ENCODE results near the gene GPATCH8. TPM values are rescaled to one million over a fixed set of nuclear protein-coding genes. Genes with fewer than 3 reads are reported as not detected.
A peak's percentile ranks its signal among the peaks of the same experiment; 100 is the strongest.

GPATCH8 gene
- total RNA-seq, 2 donors from 2014 or later = 30.3 to 33.9 TPM

DNA sequence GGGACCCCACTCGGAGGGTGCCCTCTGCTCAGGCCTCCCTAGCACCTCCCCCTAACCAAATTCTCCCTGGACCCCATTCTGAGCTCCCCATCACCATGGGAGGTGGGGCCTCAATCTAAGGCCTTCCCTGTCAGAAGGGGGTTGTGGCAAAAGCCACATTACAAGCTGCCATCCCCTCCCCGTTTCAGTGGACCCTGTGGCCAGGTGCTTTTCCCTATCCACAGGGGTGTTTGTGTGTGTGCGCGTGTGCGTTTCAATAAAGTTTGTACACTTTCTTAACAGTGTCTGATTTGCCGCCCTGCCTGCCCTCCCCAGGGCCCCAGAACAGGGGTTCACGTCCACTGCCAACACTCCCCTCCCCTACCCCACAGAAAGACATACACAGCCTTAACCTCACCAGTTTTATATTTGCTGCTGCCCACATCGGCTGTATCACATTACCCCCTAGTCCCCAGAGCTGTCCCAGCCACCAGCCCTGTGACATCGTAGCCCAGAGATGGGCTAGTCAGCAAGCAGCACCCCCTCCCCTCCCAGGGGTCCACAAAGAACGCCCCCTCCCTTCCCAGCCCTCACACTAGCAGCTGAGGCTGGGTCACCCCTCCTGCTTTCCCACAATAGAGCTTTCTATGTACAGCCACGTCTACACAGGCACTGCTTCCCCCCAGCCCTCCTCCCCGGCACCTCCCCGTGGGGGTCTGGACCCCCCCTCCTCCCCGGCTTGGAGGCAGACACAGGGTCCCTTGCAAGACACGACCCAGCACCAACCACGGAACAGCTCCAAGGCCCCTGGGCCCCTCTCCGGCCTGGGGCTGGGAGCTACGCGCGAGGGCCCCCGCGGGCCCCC is 150.2 kb downstream of the GPATCH8 start:
- intact Hi-C loops (cut with DNase I) = no loop called here
- DNase-seq = no peak
- Histone ChIP-seq H3K9ac (ENCODE audit: low read depth in 2 of 2, low read length in 2 of 2) (no peak overlapping the region), H3K4me3 (peak overlapping the region; percentile 35), H3K36me3 (peaks cover 5% of the 10 kb centered on the region), H3K9me3 (no peaks in the 10 kb centered on the region), H3K27me3 (no peaks in the 10 kb centered on the region), H3K4me1 (no peaks in the 10 kb centered on the region), H3K27ac (no peak overlapping the region)
- no peak for TF ChIP-seq CTCF (IDR thresholded peaks at IDR 0.05)

- Histone ChIP-seq H3K9ac (ENCODE audit: low read depth in 2 of 2, low read length in 2 of 2) (no peak overlapping the region), H3K27ac (no peak overlapping the region), H3K4me1 (no peaks in the 10 kb centered on the region), H3K27me3 (no peaks in the 10 kb centered on the region), H3K9me3 (no peaks in the 10 kb centered on the region), H3K36me3 (peaks cover 5% of the 10 kb centered on the region), H3K4me3 (no peak overlapping the region)
- TF ChIP-seq CTCF (IDR thresholded peaks at IDR 0.05) = no peak
- DNase-seq = no peak
- intact Hi-C loops (cut with DNase I) = no loop called here
Observed at GRCh38 chr17:44351961-44352827, 151.0 kb downstream of the GPATCH8 start.

GRCh38 chr17:44351464-44351863 is 151.7 kb downstream of the GPATCH8 start:
- peaks cover under 1% of the 10 kb centered on the region for H3K4me1 ChIP-seq
- H3K27ac ChIP-seq = no peak overlapping the region
- no peak for TF ChIP-seq CTCF (IDR thresholded peaks at IDR 0.05)
- intact Hi-C loops (cut with DNase I) = no loop called here
- H3K9ac ChIP-seq (ENCODE audit: low read depth in 2 of 2, low read length in 2 of 2) = no peak overlapping the region
- no peak overlapping the region for H3K4me3 ChIP-seq
- H3K36me3 ChIP-seq = peaks cover 5% of the 10 kb centered on the region
- DNase-seq = no peak
- H3K9me3 ChIP-seq = no peaks in the 10 kb centered on the region
- no peaks in the 10 kb centered on the region for H3K27me3 ChIP-seq

DNA sequence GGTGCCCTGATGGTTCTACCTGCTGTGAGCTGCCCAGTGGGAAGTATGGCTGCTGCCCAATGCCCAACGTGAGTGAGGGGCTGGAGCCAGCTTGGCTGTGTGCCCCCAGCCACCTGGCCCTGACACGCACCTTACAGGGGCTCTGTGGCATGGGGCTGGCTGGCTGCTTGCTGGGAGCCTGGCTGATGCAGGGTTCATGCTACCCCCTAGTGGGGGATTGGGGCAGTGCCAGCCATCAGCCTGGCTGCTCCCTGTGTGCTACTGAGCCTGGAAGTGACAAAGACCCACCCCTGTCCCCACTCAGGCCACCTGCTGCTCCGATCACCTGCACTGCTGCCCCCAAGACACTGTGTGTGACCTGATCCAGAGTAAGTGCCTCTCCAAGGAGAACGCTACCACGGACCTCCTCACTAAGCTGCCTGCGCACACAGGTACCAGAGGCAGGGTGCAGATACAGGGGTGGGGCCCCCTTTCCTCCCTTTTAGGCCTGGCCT is 152.4 kb downstream of the GPATCH8 start:
- peak; percentile 74 for DNase-seq
- H3K4me1 ChIP-seq = peaks cover 6% of the 10 kb centered on the region
- peaks cover 5% of the 10 kb centered on the region for H3K36me3 ChIP-seq
- no peak overlapping the region for H3K9ac ChIP-seq (ENCODE audit: low read depth in 2 of 2, low read length in 2 of 2)
- no peak overlapping the region for H3K4me3 ChIP-seq
- H3K9me3 ChIP-seq = no peaks in the 10 kb centered on the region
- peak; percentile 80 for TF ChIP-seq CTCF (IDR thresholded peaks at IDR 0.05)
- no peaks in the 10 kb centered on the region for H3K27me3 ChIP-seq
- no peak overlapping the region for H3K27ac ChIP-seq
- intact Hi-C loops (cut with DNase I) = no loop called here

DNA sequence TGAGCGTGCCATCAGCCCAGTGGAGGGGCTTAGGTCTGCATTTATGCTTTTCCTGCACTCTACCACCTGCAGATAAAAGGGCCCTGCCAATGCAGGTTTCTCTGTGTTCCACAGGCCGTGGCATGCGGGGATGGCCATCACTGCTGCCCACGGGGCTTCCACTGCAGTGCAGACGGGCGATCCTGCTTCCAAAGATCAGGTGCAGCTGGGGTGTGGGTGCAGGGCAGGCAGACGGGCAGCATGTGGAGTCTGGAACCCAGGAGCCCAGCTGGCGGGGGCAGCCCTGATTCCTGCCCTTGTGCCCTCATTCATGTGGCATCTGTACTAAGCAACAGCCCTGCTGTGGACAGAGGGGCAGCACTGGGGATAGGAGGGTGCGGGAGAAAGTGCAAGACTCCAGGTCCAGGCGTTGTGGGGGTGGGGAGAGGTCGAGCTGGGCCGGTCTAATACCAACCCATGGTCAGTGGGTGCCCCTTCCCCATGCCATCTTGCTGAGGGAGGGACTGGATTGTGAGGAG is 153.6 kb downstream of the GPATCH8 start:
- intact Hi-C loops (cut with DNase I) = no loop called here

More for the DNA sequence above, 153.6 kb downstream of the GPATCH8 start:
- TF ChIP-seq CTCF (IDR thresholded peaks at IDR 0.05) = no peak
- H3K9ac ChIP-seq (ENCODE audit: low read depth in 2 of 2, low read length in 2 of 2) = no peak overlapping the region
- H3K4me1 ChIP-seq = peaks cover 6% of the 10 kb centered on the region
- no peaks in the 10 kb centered on the region for H3K27me3 ChIP-seq
- no peak overlapping the region for H3K4me3 ChIP-seq
- DNase-seq = no peak
- no peaks in the 10 kb centered on the region for H3K9me3 ChIP-seq
- H3K36me3 ChIP-seq = peaks cover 5% of the 10 kb centered on the region
- H3K27ac ChIP-seq = no peak overlapping the region
